ENCODE data around the gene ITGA2. TPM values are rescaled to one million over a fixed set of nuclear protein-coding genes. Genes with fewer than 3 reads are reported as not detected.
A peak's percentile ranks its signal among the peaks of the same experiment; 100 is the strongest.

Gene ITGA2
- total and polyA plus RNA-seq, 2 experiments from 2014 or later: 2.5 to 10.2 TPM

GRCh38 chr5:53035868-53036381 is 46.8 kb downstream of the ITGA2 start:
- Histone ChIP-seq H3K27me3 (no peaks in the 10 kb centered on the region), H3K4me1 (ENCODE audit: insufficient read depth) (peaks cover 23% of the 10 kb centered on the region), H3K79me2 (no peaks in the 10 kb centered on the region), H3K4me2 (no peak overlapping the region), H3K9me2 (replicated peaks; ENCODE audit: insufficient read depth) (no peaks in the 10 kb centered on the region), H3K36me3 (replicated peaks; ENCODE audit: insufficient read depth, low read depth) (no peaks in the 10 kb centered on the region), H3K27ac (no peak overlapping the region), H4K20me1 (ENCODE audit: insufficient read depth, poor library complexity, severe bottlenecking) (no peaks in the 10 kb centered on the region), H3K9me3 (ENCODE audit: low read depth) (no peaks in the 10 kb centered on the region), H2AFZ (no peak overlapping the region), H3K4me3 (no peak overlapping the region)
- 35% methylated on average over 2 of the region's 2 CpGs for WGBS (ENCODE audit: low lambda C conversion rate, missing lambda C conversion rate)
- TF ChIP-seq EZH2phosphoT487 (IDR thresholded peaks at IDR 0.05; ENCODE audit: low read depth, severe bottlenecking, unreplicated experiment) (no peak), CTCF (IDR thresholded peaks at IDR 0.05; ENCODE audit: poor library complexity) (peak; percentile 26), EZH2 (IDR thresholded peaks at IDR 0.05; ENCODE audit: borderline replicate concordance) (no peak)
- DNase-seq (ENCODE audit: low spot score): no peak

- H3K79me2 ChIP-seq: no peaks in the 10 kb centered on the region
- DNase-seq (ENCODE audit: low spot score): no peak
- no peak for TF ChIP-seq CTCF (IDR thresholded peaks at IDR 0.05; ENCODE audit: poor library complexity)
- no peak for TF ChIP-seq EZH2phosphoT487 (IDR thresholded peaks at IDR 0.05; ENCODE audit: low read depth, severe bottlenecking, unreplicated experiment)
- TF ChIP-seq EZH2 (IDR thresholded peaks at IDR 0.05; ENCODE audit: borderline replicate concordance): no peak
- no peak overlapping the region for H2AFZ ChIP-seq
- H3K27me3 ChIP-seq: no peaks in the 10 kb centered on the region
- no peaks in the 10 kb centered on the region for H3K36me3 ChIP-seq (replicated peaks; ENCODE audit: insufficient read depth, low read depth)
- H4K20me1 ChIP-seq (ENCODE audit: insufficient read depth, poor library complexity, severe bottlenecking): no peaks in the 10 kb centered on the region
- no peak overlapping the region for H3K27ac ChIP-seq
- peaks cover 10% of the 10 kb centered on the region for H3K4me1 ChIP-seq (ENCODE audit: insufficient read depth)
- 70% methylated on average over 3 of the region's 3 CpGs for WGBS (ENCODE audit: low lambda C conversion rate, missing lambda C conversion rate)
- no peak overlapping the region for H3K4me3 ChIP-seq
- H3K4me2 ChIP-seq: no peak overlapping the region
- no peaks in the 10 kb centered on the region for H3K9me3 ChIP-seq (ENCODE audit: low read depth)
- H3K9me2 ChIP-seq (replicated peaks; ENCODE audit: insufficient read depth): no peaks in the 10 kb centered on the region
Observed at GRCh38 chr5:53037141-53037859, 48.1 kb downstream of the ITGA2 start.

GRCh38 chr5:53038196-53038847 is 49.2 kb downstream of the ITGA2 start:
- Histone ChIP-seq H3K4me1 (ENCODE audit: insufficient read depth) (peaks cover 9% of the 10 kb centered on the region), H3K27ac (no peak overlapping the region), H3K4me2 (no peak overlapping the region), H3K36me3 (replicated peaks; ENCODE audit: insufficient read depth, low read depth) (no peaks in the 10 kb centered on the region), H3K27me3 (no peaks in the 10 kb centered on the region), H3K79me2 (no peaks in the 10 kb centered on the region), H4K20me1 (ENCODE audit: insufficient read depth, poor library complexity, severe bottlenecking) (no peaks in the 10 kb centered on the region), H3K4me3 (no peak overlapping the region), H2AFZ (no peak overlapping the region), H3K9me2 (replicated peaks; ENCODE audit: insufficient read depth) (no peaks in the 10 kb centered on the region), H3K9me3 (ENCODE audit: low read depth) (no peaks in the 10 kb centered on the region)
- DNase-seq (ENCODE audit: low spot score): no peak
- WGBS (ENCODE audit: low lambda C conversion rate, missing lambda C conversion rate): 76% methylated on average over 5 of the region's 5 CpGs
- no peak for TF ChIP-seq CTCF (IDR thresholded peaks at IDR 0.05; ENCODE audit: poor library complexity)
